NCI-H187 treated with DMSO at 0.1 percent for 48 hours (cell line): ENCODE data around the gene HNRNPF.

Experiments used
- DNase-seq: peaks from one replicate; lab custom pipeline; 2025; lab: John Stamatoyannopoulos, UW

The HNRNPF gene

DNA sequence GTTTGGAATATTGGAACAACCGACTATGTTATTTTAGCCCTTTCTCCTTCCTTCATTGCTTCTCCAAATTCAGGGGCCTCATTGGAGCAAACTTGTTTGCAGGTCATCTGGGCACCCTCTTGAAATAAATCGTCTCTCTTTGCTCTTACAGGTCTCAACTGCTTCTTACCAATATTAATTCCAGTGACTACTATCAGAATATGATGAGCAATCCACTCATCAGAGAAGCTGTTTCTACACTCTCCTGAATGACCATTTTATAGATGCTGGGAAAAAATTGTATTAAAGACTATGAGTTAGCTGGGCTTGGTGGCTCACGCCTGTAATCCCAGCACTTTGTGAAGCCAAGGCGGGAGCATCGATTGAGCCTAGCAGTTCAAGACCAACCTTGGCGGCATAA is 12.5 kb upstream of the HNRNPF start:
- no peak for DNase-seq

DNA sequence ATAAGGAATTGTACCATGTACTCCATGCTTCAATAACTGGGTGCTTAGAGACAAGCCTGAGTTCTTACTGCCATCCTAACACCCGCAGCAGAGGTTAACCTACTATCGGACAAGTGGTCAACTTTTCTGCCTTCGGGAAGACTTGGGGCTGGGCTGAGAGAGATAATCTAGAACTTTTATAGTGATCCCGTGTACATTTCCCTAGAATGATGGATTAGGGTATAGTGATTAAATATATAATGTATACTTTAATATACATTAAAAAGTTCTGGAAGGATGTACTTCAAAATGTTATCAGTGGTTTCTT is 12.2 kb upstream of the HNRNPF start:
- DNase-seq, result no peak

DNA sequence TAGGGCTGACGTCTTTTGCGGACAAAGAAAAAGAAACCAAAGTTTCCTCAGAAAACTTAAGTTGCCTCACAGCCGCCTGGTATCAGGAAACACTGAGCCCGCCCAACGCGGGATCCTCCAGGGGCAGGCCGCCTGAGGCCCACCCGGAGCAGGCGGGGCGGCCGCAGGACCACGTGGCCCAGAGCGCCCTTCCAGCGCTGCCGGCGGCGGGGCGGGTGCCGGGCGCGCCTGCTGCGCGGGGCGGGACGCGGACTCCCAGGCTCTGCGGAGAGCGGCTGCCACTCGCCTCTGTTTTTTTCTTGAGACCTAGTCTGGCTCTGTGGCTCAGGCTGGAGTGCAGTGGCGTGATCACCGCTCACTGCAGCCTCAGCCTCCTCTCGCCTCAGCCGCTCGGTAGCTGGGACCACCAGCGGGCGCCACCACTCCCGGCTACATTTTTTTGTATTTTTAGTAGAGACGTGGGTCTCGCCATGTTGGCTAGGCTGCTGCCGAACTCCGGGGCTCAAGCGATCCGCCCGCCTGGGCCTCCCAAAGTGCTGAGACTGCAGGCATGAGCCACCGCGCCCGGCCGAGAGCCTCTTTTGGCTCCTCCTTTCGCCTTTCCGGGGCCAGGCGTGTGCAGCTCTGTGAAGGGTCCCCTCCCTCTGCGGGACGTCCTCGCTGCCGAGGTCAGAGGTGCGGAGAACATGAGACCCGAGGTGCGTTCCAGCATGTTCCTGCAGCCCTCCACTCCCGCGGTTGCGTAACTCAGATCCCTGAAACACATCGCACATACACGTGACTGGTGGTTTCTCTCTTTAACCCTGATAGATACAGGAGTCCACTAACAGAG is 11.6 kb upstream of the HNRNPF start:
- no peak for DNase-seq

DNA sequence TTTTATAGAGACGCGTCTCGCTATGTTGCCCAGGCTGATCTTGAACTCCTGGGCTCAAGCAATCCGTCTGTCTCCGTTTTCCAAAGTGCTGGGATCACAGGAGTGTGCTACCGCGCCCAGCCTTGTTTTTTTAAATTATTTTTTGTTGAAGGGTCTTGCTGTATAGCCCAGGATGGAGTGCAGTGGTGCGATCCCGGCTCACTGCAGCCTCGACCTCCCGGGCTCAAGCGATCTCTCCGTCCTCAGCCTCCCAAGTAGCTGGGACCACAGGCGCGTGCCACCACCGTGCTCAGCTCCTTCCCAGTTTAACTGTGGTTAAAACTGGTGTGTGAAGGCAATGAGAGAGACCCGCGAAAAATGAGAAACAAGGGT is 11.0 kb upstream of the HNRNPF start:
- no peak for DNase-seq

DNA sequence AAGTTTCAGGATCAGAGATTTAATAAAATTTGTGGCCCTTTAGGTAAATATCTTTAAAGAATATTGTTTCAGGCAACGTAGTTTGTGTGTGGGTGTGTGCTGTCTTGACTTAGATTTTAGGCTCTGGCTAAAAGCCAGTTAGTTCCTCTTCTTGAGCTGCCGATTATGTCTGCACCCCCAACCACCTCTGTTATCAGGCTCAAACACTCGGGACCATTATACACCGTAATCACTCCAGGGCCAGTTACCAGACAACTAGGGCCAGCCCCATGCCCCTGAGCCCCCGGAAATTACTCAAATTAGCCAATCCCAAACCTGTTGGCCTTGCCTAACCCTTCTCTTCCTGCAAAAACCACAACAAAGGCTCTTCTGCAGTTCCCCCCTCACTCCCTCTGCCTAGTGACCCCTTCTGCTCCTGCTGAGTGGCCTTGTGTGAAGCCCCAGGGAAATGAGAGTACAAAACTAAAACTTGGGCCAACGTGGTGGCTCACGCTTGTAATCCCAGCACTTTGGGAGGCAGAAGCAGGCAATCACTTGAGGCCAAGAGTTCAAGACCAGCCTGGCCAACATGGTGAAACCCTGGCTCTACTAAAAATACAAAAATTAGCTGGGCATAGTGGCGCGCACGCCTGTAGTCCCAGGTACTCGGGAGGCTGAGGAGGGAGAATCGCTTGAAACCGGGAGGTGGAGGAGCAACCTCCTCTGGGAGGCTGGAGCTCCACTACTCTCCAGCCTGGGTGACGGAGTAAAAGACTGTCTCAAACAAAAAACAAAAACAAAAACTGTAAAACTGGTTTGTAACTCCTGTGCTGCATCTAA is 9.2 kb upstream of the HNRNPF start:
- no peak for DNase-seq

DNA sequence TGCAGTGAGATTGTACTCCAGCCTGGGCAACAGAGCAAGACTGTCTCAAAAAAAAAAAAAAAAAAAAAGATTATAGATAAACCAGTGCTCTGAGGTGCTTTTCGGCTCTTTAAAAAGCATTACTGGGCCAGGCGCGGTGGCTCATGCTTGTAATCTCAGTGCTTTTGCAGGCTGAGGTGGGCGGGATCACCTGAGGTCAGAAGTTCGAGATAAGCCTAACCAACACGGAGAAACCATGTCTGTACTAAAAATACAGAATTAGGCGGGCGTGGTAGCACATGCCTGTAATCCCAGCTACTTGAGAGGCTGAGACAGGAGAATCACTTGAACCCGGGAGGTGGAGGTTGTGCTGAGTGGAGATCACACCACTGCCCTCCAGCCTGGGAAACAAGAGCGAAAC is 6.6 kb upstream of the HNRNPF start:
- DNase-seq, result no peak

DNA sequence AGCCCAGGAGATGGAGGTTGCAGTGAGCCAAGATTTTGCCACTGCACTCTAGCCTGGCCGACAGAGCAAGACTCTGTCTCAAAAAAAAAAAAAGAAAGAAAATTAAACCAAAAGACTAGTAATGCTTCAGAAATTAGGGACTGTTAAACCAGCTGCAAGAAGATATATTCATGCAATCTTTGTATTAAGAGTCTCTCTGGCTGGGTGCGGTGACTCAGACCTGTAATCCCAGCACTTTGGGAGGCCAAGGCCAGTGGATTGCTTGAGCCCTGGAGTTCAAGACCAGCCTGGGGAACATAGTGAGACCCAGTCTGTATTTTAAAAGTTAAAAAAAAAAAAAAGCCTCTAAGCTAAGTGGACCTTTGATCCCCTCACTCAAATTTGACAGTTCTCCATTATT is 2.5 kb upstream of the HNRNPF start:
- no peak for DNase-seq

DNA sequence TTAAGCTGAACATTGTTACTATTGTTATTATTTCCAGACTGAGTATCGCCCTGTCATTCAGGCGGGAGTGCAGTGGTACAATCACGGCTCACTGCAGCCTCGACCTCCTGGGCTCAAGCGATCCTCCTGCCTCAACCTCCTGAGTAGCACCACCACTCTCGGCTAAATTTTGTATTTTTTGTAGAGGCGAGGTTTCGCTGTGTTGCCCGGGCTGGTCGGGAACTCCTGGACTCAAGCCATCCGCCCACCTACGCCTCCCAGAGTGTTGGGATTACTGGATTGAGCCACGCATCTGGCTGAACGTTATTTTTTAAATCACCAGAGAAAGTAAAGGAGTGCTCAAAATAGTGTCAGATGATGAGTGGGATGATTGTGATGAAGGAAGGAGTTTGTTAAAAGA is 1.4 kb upstream of the HNRNPF start:
- DNase-seq, result no peak

DNA sequence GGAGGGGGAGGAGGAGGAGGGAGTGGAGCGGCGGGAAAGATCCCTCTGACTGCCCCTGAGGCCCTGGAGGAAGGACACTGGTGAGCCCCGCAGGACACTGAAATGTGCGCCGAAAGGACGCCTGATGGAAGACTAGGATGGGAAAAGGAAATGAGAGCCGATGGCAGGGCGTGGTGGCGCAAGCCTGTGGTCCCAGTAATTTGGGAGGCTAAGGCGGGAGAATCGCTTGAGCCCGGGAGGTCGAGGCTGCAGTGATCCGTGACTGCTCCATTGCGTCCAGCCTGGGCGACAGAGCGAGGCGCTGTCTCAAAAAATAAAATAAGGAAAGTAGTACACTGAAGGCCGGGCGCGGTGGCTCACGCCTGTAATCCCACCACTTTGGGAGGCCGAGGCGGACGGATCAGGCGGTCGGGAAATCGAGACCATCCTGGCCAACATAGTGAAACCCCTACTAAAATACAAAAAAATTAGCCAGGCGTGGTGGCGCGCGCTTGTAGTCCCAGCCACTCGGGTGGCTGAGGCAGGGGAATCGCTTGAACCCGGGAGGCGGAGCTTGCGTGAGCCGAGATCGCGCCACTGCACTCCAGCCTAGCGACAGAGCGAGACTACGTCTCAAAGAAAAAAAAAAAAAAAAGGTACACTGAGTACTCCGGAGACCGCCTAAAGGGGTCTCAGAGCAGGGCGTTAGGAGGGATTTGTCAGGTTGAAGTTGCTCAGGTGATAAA is 561 bp upstream of the HNRNPF start:
- DNase-seq, result no peak

DNA sequence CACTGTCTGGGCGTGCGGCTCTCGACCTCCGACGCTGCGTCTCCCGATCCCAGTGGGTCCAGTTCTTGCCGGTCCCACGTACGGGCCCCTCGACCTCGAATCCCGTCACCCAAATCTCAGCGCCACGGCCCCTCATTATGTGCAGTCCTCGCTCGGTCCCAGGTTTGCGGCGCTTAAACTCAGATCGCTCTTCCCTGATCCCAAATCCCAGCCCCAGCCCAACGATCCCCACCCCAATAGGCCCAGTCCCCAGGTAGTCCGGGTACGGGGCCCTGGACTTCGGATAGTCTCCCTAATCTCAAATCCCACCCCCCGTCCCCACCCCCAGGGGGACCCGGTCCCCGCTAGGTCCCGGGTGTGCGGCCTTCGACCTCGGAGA is 666 bp downstream of the HNRNPF start:
- DNase-seq, result no peak

DNA sequence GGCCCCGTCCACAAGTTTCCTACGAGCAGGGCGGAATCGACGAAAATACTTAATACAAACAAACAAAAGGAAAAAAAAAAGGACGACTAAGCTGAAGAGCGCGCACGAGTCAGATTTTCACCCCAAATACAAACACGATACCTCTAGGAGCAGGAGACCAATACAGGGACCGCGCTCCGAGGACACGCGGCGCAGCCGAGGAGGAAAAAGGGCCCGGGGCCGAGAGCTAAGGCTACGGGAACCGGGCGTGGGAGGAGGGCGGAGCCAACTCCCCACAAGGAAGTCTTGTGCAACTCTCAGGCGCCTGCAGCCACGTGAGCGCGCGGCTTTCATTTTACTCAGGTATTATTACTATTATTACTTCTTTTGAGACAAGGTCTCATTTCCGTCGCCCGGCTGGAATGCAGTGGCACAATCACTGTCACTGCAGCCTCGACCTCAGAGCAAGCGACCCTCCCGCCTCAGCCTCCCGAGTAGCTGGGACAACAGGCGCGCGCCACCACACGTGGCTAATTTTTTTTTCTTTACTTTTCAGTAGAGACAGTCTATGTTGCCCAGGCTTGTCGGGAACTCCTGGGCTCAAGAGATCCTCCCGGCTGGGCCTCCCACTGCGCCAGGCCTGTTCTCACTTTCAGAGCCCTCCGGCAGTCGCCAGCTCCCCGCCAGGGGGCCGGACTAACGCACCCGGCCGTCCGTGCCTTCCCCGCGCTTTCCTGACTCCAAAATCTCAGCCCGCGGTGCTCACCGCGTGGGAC is 1.2 kb downstream of the HNRNPF start:
- no peak for DNase-seq

DNA sequence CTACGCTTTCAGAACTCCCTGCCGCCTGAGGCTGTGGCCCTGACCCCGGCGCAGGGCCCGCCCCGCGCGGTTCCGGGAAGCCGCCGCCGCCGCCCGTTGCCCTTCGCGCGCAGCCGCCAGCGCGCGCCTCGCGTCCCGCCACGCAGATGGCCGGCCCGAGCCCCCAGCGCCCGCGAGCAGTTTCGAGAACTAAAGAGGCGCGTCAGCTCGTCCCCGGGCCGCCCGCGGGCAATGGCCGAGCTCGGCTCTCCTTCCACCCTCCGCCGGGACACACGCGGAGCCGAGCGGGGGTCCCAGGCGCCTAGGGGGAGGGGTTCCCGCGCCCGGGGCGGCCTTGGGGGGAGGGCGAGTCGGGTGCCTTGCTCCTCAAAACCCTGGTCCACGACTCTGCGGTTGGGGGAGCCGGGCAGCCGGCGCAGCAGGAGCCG is 1.8 kb downstream of the HNRNPF start:
- DNase-seq, result no peak

DNA sequence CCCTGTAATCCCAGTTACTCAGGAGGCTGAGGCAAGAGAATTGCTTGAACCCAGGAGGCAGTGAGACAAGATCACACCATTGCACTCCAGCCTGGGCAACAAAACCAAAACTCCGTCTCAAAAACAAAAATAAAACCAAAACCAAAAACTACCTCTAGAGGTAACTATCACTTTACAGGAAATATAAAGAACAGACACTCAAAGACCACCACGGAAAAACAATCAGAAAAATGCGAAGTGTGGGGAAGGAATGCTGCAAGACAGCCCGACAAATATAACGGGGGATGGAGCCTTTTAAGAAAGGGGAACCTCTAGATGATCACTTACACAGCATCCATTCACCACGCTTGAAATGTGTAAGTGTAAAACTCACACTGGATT is 4.3 kb downstream of the HNRNPF start:
- no peak for DNase-seq

DNA sequence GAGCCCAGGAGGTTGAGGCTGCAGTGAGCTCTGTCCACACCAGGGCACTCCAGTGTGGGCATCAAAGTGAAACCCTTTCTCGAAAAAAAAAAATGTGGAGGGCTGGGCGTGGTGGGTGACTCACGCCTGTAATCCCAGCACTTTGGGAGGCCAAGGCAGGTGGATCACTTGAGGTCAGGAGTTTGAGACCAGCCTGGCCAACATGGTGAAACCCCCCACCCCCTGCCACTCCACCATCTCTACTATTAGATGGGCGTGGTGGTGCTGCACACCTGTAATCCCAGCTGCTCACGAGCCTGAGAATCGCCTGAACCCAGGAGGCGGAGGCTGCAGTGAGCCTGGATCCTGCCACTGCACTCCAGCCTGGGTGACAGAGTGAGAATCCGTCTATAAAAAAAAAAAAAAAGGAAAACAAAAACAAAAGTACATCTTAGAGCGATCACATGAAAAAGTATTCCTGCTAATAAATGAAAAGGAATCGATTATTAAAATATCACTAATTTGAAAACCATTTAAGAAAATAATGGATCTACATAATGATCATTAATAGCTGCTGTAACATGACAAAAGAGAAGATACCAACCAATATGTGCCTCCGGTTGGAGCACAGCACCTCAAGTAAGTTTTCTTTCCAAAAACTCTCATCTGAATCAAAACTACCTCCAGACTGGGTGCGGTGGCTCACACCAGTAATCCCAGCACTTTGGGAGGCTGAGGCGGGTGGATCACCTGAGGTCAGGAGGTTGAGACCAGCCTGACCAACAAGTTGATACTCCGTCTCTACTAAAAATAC is 4.9 kb downstream of the HNRNPF start:
- no peak for DNase-seq

DNA sequence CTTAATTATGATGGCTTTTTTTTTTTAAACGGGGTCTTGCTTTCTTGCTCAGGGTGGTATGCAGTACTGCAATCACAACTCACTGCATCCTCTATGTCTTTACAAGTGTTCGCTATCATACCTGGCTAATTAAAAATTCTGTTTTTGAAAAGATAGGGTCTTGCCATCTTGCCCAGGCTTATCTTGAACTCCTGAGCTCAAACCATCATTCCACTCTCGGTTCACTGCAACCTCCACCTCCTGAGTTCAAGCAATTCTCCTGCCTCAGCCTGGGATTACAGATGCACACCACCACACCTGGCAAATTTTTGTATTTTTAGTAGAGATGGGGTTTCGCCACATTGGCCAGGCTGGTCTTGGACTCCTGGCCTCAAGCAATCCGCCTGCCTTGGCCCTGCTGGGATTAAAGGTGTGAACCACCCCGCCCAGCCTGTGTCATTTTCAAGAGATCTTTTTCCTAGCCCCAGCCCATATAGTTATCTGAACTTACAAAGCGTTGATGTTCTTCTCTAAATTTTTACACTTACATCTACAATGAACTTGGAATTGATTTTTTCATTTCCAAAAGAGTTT is 6.0 kb downstream of the HNRNPF start:
- DNase-seq, result no peak

DNA sequence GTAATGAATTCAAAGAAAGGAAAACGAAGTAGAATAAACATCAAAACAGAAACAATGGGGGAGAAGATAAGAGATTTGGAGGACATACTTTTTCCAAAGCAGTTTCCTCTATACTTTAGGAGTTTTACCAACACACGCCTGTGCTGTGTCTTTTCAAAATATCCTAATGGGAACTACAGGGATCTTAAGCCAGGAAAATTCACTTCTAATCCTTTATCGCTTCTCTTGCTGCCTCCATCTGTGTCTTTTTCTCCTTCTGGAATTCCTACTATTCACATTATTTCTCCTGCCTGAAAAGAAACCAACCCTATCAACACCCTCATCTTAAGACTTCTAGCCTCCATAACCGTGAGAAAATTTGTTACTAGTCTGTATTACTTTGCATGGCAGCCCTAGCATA is 6.8 kb downstream of the HNRNPF start:
- no peak for DNase-seq

DNA sequence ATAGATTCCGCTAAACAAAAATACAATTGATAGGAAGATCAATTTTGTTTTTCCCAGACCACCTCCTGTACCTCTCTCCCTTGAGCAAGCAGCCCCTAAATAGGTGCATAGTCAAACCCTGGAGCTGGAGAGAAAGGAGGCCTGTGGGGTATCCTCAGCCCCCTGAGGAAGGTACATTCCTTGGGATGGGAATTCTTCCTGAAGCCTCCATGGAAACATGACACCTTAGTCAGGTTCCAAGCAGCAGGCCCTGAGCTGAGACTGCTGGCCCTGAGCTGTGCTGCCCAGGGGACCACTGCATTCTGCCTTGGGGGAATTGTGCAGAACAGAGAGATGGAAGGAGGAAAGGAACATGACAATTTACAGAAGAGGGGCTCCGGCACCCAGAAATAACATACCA is 7.4 kb downstream of the HNRNPF start:
- no peak for DNase-seq

DNA sequence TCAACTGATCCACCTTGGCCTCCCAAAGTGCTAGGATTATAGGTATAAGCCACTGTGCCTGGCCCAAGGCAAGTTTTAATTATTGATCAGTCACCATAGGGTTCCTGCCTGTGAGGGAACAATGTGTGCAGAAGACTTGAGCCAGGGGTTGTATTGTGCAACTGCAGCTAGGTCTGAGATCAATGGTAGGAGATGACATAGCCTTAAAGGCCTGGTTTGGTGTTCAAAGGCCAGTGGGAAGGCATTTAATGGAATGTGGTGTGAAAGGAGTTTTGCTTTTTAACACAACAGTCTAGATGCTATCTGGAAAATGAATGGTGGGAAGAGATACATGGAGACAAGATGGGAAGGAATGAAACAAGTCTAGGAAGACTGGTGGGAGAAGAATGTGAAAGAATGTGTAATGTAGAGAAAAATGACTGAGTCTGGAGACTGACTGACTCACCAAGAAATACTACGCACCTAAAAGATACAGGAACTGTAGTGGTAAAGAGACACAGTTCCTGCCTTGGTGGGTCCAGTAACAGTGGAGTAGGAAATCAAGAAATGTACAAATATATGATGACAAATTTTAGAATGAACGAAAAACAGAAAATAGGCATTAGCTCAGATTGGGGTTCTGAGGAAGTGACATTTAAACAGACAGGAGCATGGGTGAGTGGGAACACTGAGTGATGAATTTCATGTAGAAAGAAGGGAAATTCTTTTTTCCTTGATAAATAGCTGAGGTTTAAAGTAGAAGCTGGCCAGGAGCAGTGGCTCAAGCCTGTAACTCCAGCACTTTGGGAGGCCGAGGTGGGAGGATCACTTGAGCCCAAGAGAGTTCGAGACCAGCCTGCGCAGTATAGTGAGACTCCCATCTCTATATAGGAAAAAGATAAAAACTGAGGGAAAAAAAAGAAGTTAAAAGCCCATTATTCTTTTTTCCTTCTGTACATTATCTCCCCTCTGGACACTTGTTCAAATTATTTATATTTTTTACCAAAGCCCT is 9.4 kb downstream of the HNRNPF start:
- no peak for DNase-seq

DNA sequence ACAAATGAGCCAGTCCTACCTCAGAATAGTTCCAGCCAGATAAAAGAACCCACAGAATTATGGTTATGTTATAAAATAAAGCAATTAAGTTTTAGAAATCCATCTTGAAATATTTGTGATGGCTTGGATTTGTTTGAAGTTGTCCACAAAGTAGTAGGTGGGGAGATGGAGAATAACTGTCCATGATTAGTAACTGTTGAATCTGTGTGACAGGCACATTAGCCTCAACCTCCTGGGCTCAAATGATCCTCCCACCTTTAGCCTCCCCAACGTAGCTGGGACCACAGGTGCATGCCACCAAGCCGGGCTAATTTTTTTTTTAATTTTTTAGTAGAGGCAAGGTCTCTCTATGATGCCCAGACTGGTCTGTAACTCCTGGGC is 10.1 kb downstream of the HNRNPF start:
- no peak for DNase-seq
